OCI-LY7 (cell line): ENCODE data around the gene CPLANE1. TPM values are rescaled to one million over a fixed set of nuclear protein-coding genes. Genes with fewer than 3 reads are reported as not detected.
A peak's percentile ranks its signal among the peaks of the same experiment; 100 is the strongest.

Source experiments
- BruUV-seq: library from RNA; stranded (reverse); fragments of 400-500 nt; replicated peaks from 2 replicates; lab custom pipeline; 2021; lab: Mats Ljungman, UMichigan
- CTCF ChIA-PET: fragments of 300-600 bp; sonication (Branson Sonifier 250); formaldehyde crosslinking; loops from one replicate; lab custom pipeline; 2022; ENCODE audit warnings: antibody characterized with exemption; ENCODE audit not compliant: unreplicated experiment; lab: Charles Lee
- POLR2A ChIA-PET: fragments of 300-600 bp; sonication (Branson Sonifier 250); formaldehyde crosslinking; loops from one replicate; lab custom pipeline; 2022; ENCODE audit warnings: antibody characterized with exemption; lab: Charles Lee
- DNase-seq: peaks from one replicate; pipeline ENCODE4 v3.0.0-alpha.2; 2015; ENCODE audit warnings: low spot score
- H2AFZ ChIP-seq: fragments of 200-600 bp; sonication (generic), shearing (Covaris generic); 2 replicates; pipeline ENCODE4 v1.6.1; 2014; ENCODE audit warnings: mild to moderate bottlenecking, antibody characterized with exemption, low read length, moderate library complexity
- H3K27ac ChIP-seq: fragments of 200-600 bp; sonication (generic); 2 replicates; pipeline ENCODE4 v1.5.1; 2014; ENCODE audit warnings: mixed run types, low read depth, mild to moderate bottlenecking, moderate library complexity, low read length, inconsistent platforms; ENCODE audit not compliant: poor library complexity, severe bottlenecking
- H3K36me3 ChIP-seq: fragments of 200-600 bp; sonication (generic); 2 replicates; pipeline ENCODE4 v1.6.1; 2014; ENCODE audit warnings: mild to moderate bottlenecking, antibody characterized with exemption, low read length, moderate library complexity, mixed read lengths; ENCODE audit not compliant: insufficient read depth
- H3K4me1 ChIP-seq: fragments of 200-600 bp; sonication (generic); 2 replicates; pipeline ENCODE4 v1.5.1; 2014; ENCODE audit warnings: mild to moderate bottlenecking, low read length; ENCODE audit not compliant: insufficient read depth, poor library complexity, severe bottlenecking
- H3K4me2 ChIP-seq: fragments of 200-600 bp; sonication (generic); 2 replicates; pipeline ENCODE4 v1.6.1; 2014; ENCODE audit warnings: mild to moderate bottlenecking, low read length
- H3K4me3 ChIP-seq: fragments of 200-600 bp; sonication (generic); 2 replicates; pipeline ENCODE4 v1.5.1; 2014; ENCODE audit warnings: mild to moderate bottlenecking, low read depth, low read length; ENCODE audit not compliant: poor library complexity, severe bottlenecking
- H3K79me2 ChIP-seq: fragments of 200-600 bp; sonication (generic); 2 replicates; pipeline ENCODE4 v1.6.1; 2016; ENCODE audit warnings: low read depth, mild to moderate bottlenecking, low read length, moderate library complexity, mixed read lengths; ENCODE audit not compliant: insufficient read depth
- H3K9me2 ChIP-seq: fragments of 200-600 bp; sonication (generic); 2 replicates; pipeline ENCODE4 v1.6.1; 2016; ENCODE audit warnings: mild to moderate bottlenecking, low read length, mixed read lengths; ENCODE audit not compliant: insufficient read depth
- H3K9me3 ChIP-seq: fragments of 200-600 bp; sonication (generic); 2 replicates; pipeline ENCODE4 v1.6.1; 2014; ENCODE audit warnings: mild to moderate bottlenecking, mixed run types, low read length, mixed read lengths
- H4K20me1 ChIP-seq: fragments of 200-600 bp; sonication (generic); 2 replicates; pipeline ENCODE4 v1.6.1; 2014; ENCODE audit warnings: mild to moderate bottlenecking, antibody characterized with exemption, low read length, moderate library complexity, mixed read lengths; ENCODE audit not compliant: insufficient read depth
- CTCF ChIP-seq: fragments of 200-600 bp; sonication (generic); conservative IDR thresholded peaks from 2 replicates; pipeline ENCODE4 v1.5.1; 2014; ENCODE audit warnings: mild to moderate bottlenecking, antibody characterized with exemption, low read length, moderate library complexity, mixed read lengths
- EZH2phosphoT487 ChIP-seq: fragments of 200-600 bp; sonication (generic); IDR thresholded peaks from 2 replicates; pipeline ENCODE4 v1.6.1; 2018; ENCODE audit warnings: low read depth, borderline replicate concordance, mild to moderate bottlenecking, mixed run types, antibody characterized with exemption, low read length, moderate library complexity, mixed read lengths
- intact Hi-C: fragments of 100-400 bp; cut with micrococcal nuclease; formaldehyde crosslinking; loops from one replicate; pipeline ENCODE4 v1.10.0; 2022; ENCODE audit not compliant: unreplicated experiment
- total RNA-seq, 2 experiments: library from RNA; depleted of rRNA in 1 of 2; stranded (reverse); fragments of >200 nt in 1 of 2; shearing (Covaris generic) in 1 of 2; gene quantifications; 2 replicates each; pipeline ENCODE4 v1.2.3, GENCODE V29; 2014 to 2022

CPLANE1 gene
- total RNA-seq, 2 experiments from 2014 or later = 0.21 TPM; not detected in 1

DNA sequence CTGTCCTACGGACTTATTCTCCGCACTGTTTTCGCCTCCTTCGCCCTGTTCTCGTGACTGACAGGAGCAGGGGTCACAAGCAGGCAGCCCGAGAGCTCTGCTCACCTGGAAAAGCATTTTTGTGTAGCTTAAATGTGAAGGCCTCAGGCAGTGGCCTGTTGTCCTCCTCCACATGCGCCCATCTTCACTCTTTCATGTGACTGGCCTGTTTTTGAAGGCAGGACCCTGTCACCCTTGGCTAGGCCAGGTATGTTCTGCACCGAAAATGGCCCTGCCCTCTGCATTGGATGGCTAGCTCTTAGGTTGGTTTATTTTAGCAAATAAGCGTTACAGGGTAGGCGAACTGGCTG lies 614 bp upstream of the CPLANE1 start:
- ChIA-PET POLR2A (interaction anchor here (0.6 kb wide), 1 partner anchor 395 kb away, joined by 3 read pairs; no protein-coding TSS in a partner anchor), CTCF (no interaction called here)
- Histone ChIP-seq H3K79me2 (no peaks in the 10 kb centered on the region), H3K27ac (no peak overlapping the region), H3K9me3 (no peaks in the 10 kb centered on the region), H3K4me2 (peak overlapping the region; percentile 29; the same call in 1 of the 2 replicates), H3K4me3 (no peak overlapping the region), H4K20me1 (no peaks in the 10 kb centered on the region), H3K9me2 (no peaks in the 10 kb centered on the region), H3K4me1 (no peaks in the 10 kb centered on the region), H2AFZ (no peak overlapping the region), H3K36me3 (no peaks in the 10 kb centered on the region)
- no TSS peak for BruUV-seq
- no peak for DNase-seq
- TF ChIP-seq EZH2phosphoT487 = no peak
- TF ChIP-seq CTCF = no peak
- intact Hi-C loops = no loop called here

GRCh38 chr5:37248421-37248969 lies 681 bp downstream of the CPLANE1 start:
- TF ChIP-seq EZH2phosphoT487 = 0 out of 2 replicates have a peak, but pooled peaks have one; percentile 28
- TF ChIP-seq CTCF = no peak
- no TSS peak for BruUV-seq
- no peaks in the 10 kb centered on the region for H3K79me2 ChIP-seq
- ChIA-PET CTCF (no interaction called here), POLR2A (no interaction called here)
- H3K27ac ChIP-seq = no peak overlapping the region
- no peak for DNase-seq
- no peak overlapping the region for H3K4me3 ChIP-seq
- no peaks in the 10 kb centered on the region for H3K9me3 ChIP-seq
- H3K4me1 ChIP-seq = no peaks in the 10 kb centered on the region
- no peak overlapping the region for H2AFZ ChIP-seq
- no peaks in the 10 kb centered on the region for H3K36me3 ChIP-seq
- H3K4me2 ChIP-seq = peak overlapping the region; percentile 51; the same call in 1 of the 2 replicates
- intact Hi-C loops = no loop called here
- H4K20me1 ChIP-seq = no peaks in the 10 kb centered on the region
- no peaks in the 10 kb centered on the region for H3K9me2 ChIP-seq

DNA sequence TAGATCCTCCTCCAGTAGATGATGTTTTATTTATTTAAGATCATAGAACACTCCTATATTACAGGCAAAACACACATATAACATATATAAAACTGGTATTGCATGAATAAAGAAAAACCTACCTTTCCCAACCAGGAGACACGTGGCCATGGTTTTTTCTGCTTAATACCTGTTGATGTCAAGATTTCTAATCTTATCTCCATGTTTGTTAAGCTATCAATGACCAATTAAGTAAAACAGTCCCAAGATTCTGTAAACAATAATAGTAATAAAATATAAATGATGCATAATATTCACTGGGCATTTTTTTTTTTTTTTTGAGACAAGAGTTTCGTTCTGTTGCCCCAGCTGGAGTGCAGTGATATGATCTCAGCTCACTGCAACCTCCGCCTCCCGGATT lies 1.7 kb downstream of the CPLANE1 start:
- Histone ChIP-seq H3K9me3 (no peaks in the 10 kb centered on the region), H3K79me2 (no peaks in the 10 kb centered on the region), H3K36me3 (no peaks in the 10 kb centered on the region), H3K4me3 (no peak overlapping the region), H4K20me1 (no peaks in the 10 kb centered on the region), H3K9me2 (no peaks in the 10 kb centered on the region), H2AFZ (no peak overlapping the region), H3K4me1 (no peaks in the 10 kb centered on the region), H3K4me2 (no peak overlapping the region), H3K27ac (no peak overlapping the region)
- intact Hi-C loops = no loop called here
- TF ChIP-seq EZH2phosphoT487 (no peak), CTCF (no peak)
- ChIA-PET POLR2A (interaction anchor here (0.8 kb wide), 1 partner anchor 26 kb away, joined by 3 read pairs; no protein-coding TSS in a partner anchor), CTCF (no interaction called here)
- no peak for DNase-seq
- no TSS peak for BruUV-seq
